Activated naive CD8-positive, alpha-beta T cell treated with anti-CD3 and anti-CD28 coated beads, Interleukin-2, amount 50 U/mL, for 16 hours (primary cell): ENCODE results near the gene GGNBP2.
A peak's percentile ranks its signal among the peaks of the same experiment; 100 is the strongest.
"Not testable (repeated sequence)": the region's sequence is repeated elsewhere in the genome, so short reads cannot be mapped to it uniquely, and the experiment has no call there.

Experiments
- DNase-seq: peaks from one replicate; pipeline ENCODE4 v3.0.0-alpha.2; 2020; ENCODE audit warnings: low read depth, low spot score

GGNBP2 gene

GRCh38 chr17:36600936-36601302, 56.2 kb downstream of the GGNBP2 start:
- no peak for DNase-seq

DNA sequence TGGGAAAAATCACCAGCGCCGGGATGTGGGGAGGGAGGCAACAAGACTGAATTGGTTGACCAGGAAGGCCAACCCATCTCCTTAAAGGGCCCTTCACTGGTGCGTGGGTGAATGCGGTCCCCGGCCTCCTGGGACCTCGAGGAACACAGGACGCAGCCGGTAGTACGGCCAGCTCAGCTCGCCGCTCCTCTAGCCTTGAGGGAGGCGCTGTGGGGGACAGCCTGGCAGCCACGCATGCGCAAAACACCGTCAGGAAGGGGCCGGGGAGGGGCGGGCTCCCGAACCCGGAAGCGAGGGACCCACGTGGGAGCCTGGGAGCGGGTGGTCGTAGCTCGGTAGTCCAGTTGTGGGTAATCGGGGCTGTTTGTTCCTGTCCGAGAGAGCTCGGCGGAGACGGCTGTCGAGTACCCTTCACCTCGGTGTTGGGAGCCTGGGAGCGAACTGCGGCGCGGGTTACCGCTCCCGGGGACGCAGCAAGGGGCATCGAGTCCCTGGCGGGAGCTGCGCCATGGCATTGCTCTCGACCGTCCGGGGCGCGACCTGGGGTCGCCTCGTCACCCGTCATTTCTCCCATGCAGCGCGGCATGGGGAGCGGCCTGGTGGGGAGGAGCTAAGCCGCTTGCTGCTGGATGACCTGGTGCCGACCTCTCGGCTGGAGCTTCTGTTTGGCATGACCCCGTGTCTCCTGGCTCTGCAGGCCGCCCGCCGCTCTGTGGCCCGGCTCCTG, 56.7 kb downstream of the GGNBP2 start, which contains the start of gene MRM1:
TSS of gene MRM1 (plus strand) at position 281 of the 727 bp plus-strand sequence. CDS start at position 509, 228 bp downstream.
- peak; percentile 81 for DNase-seq

- no peak for DNase-seq
Observed at GRCh38 chr17:36602030-36602748, 57.5 kb downstream of the GGNBP2 start.

DNA sequence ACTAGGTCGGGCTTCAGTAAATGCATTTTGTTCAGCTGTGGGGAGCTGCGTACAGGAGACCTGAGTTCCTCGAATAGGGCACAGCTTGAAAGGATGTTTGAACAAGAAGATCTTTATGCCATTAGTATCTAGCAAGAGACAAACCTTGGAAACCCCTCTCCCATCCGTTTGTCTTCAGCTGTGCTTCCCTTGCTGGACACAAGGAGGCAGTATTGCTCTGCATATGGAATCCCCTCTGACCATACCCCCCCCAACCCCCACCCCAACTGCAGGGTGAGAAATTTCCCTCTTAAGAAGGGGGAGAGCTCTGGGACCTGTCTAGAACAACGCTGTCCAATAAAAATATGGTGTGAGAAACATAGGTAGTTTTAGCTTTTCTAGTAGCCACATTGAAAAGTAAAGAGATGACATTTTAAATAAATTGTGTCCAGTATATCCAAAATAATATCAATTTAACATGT, 58.2 kb downstream of the GGNBP2 start:
- peak; percentile 58 for DNase-seq

DNA sequence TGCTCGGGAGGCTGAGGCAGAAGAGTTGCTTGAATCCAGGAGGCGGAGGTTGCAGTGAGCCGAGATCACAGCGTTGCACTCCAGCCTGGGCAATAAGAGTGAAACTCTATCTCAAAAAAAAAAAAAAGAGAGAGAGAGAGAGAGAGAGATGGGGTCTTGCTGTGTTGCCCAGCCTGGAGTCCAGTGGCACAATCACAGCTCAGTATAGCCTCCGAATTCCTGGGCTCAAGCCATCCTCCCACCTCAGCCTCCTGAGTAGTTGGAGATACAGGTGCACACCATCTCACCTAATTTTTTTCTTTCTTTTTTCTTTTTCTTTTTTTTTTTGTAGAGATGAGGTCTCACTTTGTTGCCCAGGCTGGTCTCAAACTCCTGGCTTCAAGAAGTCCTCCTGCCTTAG, 60.3 kb downstream of the GGNBP2 start:
- not testable (repeated sequence) for DNase-seq

DNA sequence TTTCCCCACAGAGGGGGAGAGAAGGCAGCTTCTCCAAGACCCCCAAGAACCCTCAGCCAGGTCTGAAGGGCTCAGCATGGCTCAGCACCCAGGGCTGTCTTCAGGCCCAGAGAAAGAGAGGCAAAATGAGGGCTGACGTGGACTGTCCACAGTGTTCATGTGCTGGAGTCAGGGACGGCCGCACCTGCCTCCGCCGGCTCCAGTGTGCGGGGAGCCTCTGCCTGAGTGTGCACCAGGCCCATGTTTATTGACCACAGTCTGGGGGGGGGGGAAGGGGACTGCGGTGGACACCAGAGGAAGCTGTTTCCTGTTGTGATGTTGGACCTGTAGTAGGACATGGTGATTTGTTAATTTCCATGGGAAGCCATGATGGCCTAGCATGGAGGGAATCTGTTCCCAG, 63.6 kb downstream of the GGNBP2 start:
- DNase-seq = no peak

GRCh38 chr17:36608794-36609497, 64.2 kb downstream of the GGNBP2 start:
- no peak for DNase-seq

DNA sequence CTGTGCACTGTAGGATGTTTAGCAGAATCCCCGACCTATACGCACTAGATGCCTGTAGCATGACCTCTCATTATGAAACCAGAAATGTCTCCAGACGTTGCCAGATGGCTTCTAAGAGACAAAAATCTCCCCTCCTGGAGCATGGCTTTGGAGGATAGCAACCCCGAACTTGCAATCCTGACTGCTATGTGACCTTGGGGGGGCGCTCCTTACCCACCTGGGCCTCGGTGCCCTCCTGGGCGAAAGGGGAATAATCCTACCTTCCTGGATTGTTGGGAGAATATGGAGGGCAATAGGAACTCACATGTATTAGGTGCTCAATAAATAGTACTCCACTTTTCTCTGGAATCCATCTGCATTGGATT, 64.8 kb downstream of the GGNBP2 start:
- DNase-seq = no peak

GRCh38 chr17:36610474-36610873, 65.8 kb downstream of the GGNBP2 start:
- no peak for DNase-seq

DNA sequence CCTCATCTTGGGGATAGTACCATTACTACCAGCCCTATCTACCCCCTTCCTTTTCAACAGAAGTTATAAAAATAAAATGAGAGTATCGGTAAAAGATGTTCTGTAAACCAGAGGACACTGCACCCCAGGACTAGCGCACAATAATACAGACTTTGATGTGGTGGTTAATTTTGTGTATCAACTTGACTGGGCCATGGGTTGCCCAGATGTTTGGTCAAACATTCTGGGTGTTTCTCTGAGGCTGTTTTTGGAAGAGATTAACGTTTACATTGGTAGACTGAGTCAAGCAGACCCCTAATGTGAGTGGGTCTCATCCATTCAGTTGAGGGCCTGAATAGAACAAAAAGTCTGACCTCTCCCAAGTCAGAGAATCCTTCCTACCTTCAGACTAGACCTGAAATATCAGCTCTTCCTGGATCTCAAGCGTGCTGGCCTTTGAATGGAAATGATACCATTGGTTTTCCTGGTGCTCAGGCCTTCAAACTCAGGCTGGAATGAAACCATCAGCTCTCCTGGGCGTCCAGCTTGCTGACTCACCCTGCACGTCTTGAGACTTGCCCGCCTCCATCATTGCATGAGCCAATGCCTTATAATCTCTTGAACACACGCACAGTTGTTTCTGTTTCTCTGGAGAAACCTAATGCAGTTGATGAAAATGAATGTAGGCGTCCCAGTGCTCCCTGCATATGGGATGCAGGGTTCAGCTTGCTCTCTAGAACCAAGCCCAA, 66.8 kb downstream of the GGNBP2 start:
- no peak for DNase-seq

GRCh38 chr17:36612323-36612722, 67.6 kb downstream of the GGNBP2 start:
- DNase-seq = no peak

DNA sequence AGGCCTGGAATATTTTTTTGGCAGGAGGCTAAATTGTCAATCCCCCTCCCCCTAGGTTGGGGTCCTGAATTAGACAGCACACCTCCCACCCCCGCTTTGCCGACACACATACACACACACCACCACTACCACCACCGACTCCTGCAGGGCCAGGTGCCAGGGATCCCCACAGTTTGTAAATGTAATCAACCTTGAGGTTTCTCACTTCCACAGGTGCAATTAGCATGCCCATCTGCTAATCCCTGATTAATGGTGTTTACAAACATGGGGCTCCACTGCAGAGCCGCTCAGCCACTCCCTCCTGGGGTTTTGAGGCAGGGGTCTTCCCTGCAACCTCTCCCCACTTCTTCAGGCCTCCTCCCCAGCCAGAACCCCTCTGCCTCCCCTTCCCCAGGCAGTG, 68.4 kb downstream of the GGNBP2 start:
- no peak for DNase-seq

- DNase-seq = no peak
Observed at GRCh38 chr17:36614081-36614480, 69.4 kb downstream of the GGNBP2 start.

DNA sequence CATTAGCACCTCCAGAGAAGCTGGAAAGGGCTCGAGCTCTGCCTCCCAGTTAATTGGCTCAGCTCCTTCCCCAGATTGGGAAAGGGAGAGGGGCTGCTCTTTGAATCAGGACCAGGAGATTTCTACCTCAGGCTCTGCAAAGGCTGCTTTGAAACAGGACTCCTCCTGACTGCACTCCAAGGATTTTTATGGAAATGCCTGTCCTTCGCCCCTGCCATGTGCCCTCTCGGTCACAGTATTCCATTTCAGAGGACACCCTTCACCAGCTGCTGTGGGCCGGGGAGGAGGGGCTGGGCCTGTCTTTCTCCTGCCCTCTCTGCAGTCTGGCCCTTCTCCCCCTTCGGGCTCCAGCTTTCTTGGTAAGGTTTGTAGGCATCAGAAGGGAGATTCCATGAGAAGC, 70.2 kb downstream of the GGNBP2 start:
- DNase-seq = no peak

GRCh38 chr17:36616061-36617029, 71.6 kb downstream of the GGNBP2 start:
- DNase-seq = no peak

GRCh38 chr17:36617773-36618172, 73.1 kb downstream of the GGNBP2 start:
- no peak for DNase-seq

DNA sequence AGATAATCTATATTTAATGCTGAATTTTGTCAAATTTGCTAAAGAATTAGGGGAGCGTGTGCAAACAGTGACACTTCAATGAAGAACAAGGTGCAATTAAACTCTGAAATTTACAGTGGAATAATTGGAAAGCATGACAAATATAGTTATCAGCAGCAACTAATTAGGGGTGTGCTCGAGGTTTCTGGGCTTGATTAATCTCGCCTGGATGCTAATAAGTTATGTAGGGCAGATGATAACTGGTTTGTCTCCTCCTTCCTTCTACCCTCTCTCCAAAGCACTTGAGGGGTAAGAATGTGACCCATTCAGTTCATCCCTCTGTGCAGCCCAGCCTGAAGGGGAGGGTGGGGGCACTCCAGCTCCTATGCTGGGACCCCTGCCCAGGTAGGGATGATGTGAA, 78.6 kb downstream of the GGNBP2 start:
- DNase-seq = no peak

- no peak for DNase-seq
Observed at GRCh38 chr17:36625188-36625587, 80.5 kb downstream of the GGNBP2 start.

- no peak for DNase-seq
Observed at GRCh38 chr17:36627101-36627500, 82.4 kb downstream of the GGNBP2 start.

- DNase-seq = no peak
Observed at GRCh38 chr17:36628576-36628975, 83.9 kb downstream of the GGNBP2 start.
